Sigmoid colon (tissue), 7 donors: Measurements from ENCODE around the gene KIRREL3. TPM values are rescaled to one million over a fixed set of nuclear protein-coding genes. Genes with fewer than 3 reads are reported as not detected.
A peak's percentile ranks its signal among the peaks of the same experiment; 100 is the strongest.

ENCODE experiments used
- DNase-seq: peaks from one replicate; pipeline ENCODE4 v3.0.0-alpha.2; 2019
- H3K27ac ChIP-seq, 4 donors: fragments of 200-600 bp; sonication (generic); one replicate each; pipeline ENCODE4 v1.5.1; 2016 to 2019; ENCODE audit warnings: mild to moderate bottlenecking in 1 of 4
- H3K27me3 ChIP-seq, 3 donors: fragments of 200-600 bp; sonication (generic); one replicate each; pipeline ENCODE4 v1.5.1; 2019; ENCODE audit warnings: mild to moderate bottlenecking in 1 of 3
- H3K36me3 ChIP-seq, 4 donors: fragments of 200-600 bp; sonication (generic); one replicate each; pipeline ENCODE4 v1.5.1; 2016 to 2019
- H3K4me1 ChIP-seq, 4 donors: fragments of 200-600 bp; sonication (generic); one replicate each; pipeline ENCODE4 v1.5.1; 2017 to 2019
- H3K4me3 ChIP-seq, 4 donors: fragments of 200-600 bp; sonication (generic); one replicate each; pipeline ENCODE4 v1.5.1; 2017 to 2019; ENCODE audit warnings: mild to moderate bottlenecking in 2 of 4, moderate library complexity in 1 of 4
- H3K9me3 ChIP-seq, 4 donors: fragments of 200-600 bp in 3 of 4; sonication (generic) in 3 of 4; one replicate each; pipeline versions ENCODE4 v1.5.1 to v1.6.1; 2013 to 2019
- EP300 ChIP-seq, 4 donors: sonication (generic); formaldehyde crosslinking; IDR thresholded peaks; one replicate each; pipeline ENCODE4 v1.6.1; 2017; ENCODE audit warnings: antibody characterized with exemption in 4 of 4
- POLR2A ChIP-seq, 2 donors: fragments of 450-650 bp; IDR thresholded peaks; one replicate each; pipeline ENCODE4 v1.6.1; 2016; ENCODE audit warnings: antibody characterized with exemption in 2 of 2, mild to moderate bottlenecking in 2 of 2, moderate library complexity in 2 of 2
- POLR2AphosphoS5 ChIP-seq, 4 donors: sonication (generic); formaldehyde crosslinking; IDR thresholded peaks; one replicate each; pipeline ENCODE4 v1.6.1; 2017; ENCODE audit warnings: antibody characterized with exemption in 4 of 4
- WGBS, 2 donors: extraction: QIAGEN DNeasy Blood & Tissue Kit; methylation state at CpG; one replicate each; pipeline ENCODE4 v1.1.7; 2013; 5-methylcytosine and 5-hydroxymethylcytosine counted together
- intact Hi-C: fragments of 100-400 bp; cut with DNase I; formaldehyde crosslinking; loops from one replicate; pipeline ENCODE4 v1.15.1; 2023
- polyA plus RNA-seq, 3 donors: library from polyadenylated mRNA; stranded (reverse); fragments of 200-250 nt; gene quantifications; one replicate each; pipeline ENCODE4 v1.2.3, GENCODE V29; 2013
- total RNA-seq, 4 donors: library from RNA; depleted of rRNA; stranded (reverse); fragments of >200 nt; gene quantifications; one replicate each; pipeline ENCODE4 v1.1.0, GENCODE V29; 2016
- TF ChIP-seq, protein P1 (sequence below), 4 experiments: fragments of 450-650 bp in 3 of 4; fragments of 200-600 bp in 1 of 4; IDR thresholded peaks; one replicate each; pipeline ENCODE4 v1.5.1; 2016 to 2019; ENCODE audit warnings: antibody characterized with exemption in 4 of 4, mild to moderate bottlenecking in 3 of 4, moderate library complexity in 2 of 4
- donor health status: healthy with polysubstance abuse.
- donor health status: Bipolar disorder and iron deficiency.
- donor health status: healthy.

KIRREL3 gene
- total and polyA plus RNA-seq, 7 donors, result under 0.01 to 3.3 (median 1.0) TPM

DNA sequence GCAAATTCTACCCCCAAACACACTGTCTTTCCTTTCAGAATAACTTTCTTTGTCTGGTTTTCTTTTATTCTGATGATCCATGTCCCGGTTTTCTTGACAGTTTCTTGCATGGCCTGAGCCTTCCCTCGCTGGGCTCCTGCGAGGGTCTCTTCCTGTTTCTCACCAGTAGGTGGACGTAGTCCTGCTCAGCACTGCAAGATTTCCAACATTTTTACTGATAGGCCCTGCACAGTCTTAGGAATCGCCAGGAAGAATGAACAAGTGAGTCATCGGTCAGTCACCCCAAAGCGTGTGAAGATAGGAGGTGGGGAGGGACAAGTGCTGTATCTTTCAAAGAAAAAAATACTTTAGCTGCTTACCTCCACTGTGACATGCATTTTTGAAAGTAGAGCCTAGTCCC lies 16.9 kb upstream of the KIRREL3 start:
- no peaks in the 10 kb centered on the region for H3K36me3 ChIP-seq
- WGBS, 2 donors, result 51 to 78% methylated on average over 7 of the region's 7 CpGs
- no peak for DNase-seq
- no peaks in the 10 kb centered on the region for H3K27me3 ChIP-seq
- H3K4me3 ChIP-seq, result no peak overlapping the region
- H3K9me3 ChIP-seq, result no peaks in the 10 kb centered on the region
- intact Hi-C loops, result no loop called here
- no peak overlapping the region for H3K27ac ChIP-seq
- TF ChIP-seq POLR2A (IDR thresholded peaks at IDR 0.05) (no peak), POLR2AphosphoS5 (IDR thresholded peaks at IDR 0.05) (no peak), EP300 (IDR thresholded peaks at IDR 0.05) (no peak)
- TF ChIP-seq, protein P1, sequence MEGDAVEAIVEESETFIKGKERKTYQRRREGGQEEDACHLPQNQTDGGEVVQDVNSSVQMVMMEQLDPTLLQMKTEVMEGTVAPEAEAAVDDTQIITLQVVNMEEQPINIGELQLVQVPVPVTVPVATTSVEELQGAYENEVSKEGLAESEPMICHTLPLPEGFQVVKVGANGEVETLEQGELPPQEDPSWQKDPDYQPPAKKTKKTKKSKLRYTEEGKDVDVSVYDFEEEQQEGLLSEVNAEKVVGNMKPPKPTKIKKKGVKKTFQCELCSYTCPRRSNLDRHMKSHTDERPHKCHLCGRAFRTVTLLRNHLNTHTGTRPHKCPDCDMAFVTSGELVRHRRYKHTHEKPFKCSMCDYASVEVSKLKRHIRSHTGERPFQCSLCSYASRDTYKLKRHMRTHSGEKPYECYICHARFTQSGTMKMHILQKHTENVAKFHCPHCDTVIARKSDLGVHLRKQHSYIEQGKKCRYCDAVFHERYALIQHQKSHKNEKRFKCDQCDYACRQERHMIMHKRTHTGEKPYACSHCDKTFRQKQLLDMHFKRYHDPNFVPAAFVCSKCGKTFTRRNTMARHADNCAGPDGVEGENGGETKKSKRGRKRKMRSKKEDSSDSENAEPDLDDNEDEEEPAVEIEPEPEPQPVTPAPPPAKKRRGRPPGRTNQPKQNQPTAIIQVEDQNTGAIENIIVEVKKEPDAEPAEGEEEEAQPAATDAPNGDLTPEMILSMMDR (IDR thresholded peaks at IDR 0.05), result no peak
- H3K4me1 ChIP-seq, result no peaks in the 10 kb centered on the region

DNA sequence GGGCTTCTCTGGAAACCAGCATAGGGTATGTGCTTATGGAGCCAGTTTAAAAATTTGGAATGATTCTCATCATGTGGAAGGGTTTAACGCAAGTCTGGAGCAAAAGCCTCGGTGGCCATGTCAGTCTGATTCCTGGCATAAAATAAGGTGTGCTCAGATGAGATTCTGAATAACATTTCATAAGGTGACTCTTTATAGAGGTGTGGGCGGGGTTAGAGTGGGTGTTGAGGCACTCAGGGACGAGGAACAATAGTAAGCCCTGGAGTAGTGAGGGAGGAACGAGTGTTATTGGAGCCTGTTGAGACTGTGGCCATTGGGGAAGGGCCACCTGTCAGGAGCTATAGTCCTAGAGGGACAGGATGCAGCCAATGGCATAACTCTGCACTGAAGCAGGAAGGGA lies 13.0 kb upstream of the KIRREL3 start:
- no peak for TF ChIP-seq POLR2AphosphoS5 (IDR thresholded peaks at IDR 0.05)
- TF ChIP-seq, protein P1 (IDR thresholded peaks at IDR 0.05), result no peak
- TF ChIP-seq EP300 (IDR thresholded peaks at IDR 0.05), result no peak
- TF ChIP-seq POLR2A (IDR thresholded peaks at IDR 0.05), result no peak
- Histone ChIP-seq H3K27me3 (no peaks in the 10 kb centered on the region), H3K27ac (no peak overlapping the region), H3K4me1 (no peaks in the 10 kb centered on the region), H3K4me3 (no peak overlapping the region), H3K36me3 (no peaks in the 10 kb centered on the region), H3K9me3 (no peaks in the 10 kb centered on the region)
- DNase-seq, result no peak
- WGBS, 2 donors, result 53 to 73% methylated on average over 5 of the region's 5 CpGs
- intact Hi-C loops, result no loop called here

DNA sequence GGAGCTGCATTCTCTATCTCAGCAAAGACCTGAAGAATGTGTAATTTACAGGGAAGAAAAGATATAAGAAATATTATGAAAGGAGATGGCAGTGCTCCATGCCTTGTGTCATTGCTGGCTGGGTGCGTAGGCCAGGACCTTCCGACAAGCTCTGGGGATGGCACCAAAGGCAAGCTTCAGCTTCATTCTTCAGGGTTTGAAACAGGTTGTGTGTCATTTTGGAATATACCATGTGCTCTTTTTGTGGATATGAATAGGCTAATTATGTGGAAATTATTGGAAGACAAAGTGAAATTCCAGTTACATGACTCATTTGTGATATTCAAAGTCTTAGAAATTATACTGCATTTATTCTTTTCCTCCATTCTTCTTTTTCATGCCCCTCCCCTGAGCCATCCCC lies 5.7 kb upstream of the KIRREL3 start:
- 96 to 97% methylated on average over 2 of the region's 2 CpGs for WGBS, 2 donors
- Histone ChIP-seq H3K36me3 (no peaks in the 10 kb centered on the region), H3K27me3 (peaks cover 11 to 51% (median 26%) of the 10 kb centered on the region in 3 donors), H3K9me3 (no peaks in the 10 kb centered on the region), H3K4me1 (peaks cover 0 to 12% (median 5%) of the 10 kb centered on the region in 4 donors), H3K27ac (no peak overlapping the region), H3K4me3 (no peak overlapping the region)
- DNase-seq, result no peak
- TF ChIP-seq POLR2AphosphoS5 (IDR thresholded peaks at IDR 0.05) (no peak), EP300 (IDR thresholded peaks at IDR 0.05) (no peak), POLR2A (IDR thresholded peaks at IDR 0.05) (no peak)
- TF ChIP-seq, protein P1 (IDR thresholded peaks at IDR 0.05), result no peak
- intact Hi-C loops, result no loop called here

DNA sequence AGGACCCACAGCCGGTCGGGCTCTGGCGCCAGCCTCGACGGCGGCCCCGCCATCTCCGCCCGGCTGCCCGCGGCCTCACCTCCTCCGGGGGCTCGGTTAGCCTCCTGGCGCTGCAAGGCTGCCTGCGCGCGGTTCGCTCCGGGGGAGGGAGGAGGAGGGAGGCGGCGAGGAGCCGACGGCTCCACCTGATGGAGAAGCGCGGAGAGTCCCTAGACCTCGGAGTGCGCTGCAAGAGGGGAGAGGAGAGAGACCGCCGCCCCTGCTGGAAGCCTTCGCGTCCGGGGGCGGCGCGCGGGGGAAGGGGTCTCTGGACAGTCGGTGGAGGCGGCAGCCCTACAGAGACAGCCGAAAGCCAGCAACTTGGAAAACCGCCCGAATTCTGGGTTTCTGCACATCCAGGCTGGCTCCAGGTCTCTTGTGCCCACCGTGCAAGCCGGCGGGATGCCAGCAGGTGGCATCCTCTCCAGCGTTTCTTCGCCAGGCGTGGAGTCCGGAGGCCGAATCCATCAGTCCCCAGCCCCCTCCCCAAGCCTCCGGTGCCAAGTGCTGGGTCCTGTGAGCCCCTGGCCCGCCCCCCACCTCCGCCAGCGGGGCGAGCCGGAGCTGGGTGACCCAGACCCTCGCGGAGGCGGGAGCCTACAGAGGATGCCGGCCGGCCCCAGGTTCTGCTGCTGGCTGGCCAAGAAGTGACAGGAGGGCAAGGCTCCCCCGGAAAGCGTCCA lies 2.9 kb upstream of the KIRREL3 start:
- H3K4me3 ChIP-seq, result peak overlapping the region in 3 of 4 donors; percentile 24 to 27 (median 26)
- WGBS, 2 donors, result 3 to 5% methylated on average over 62 of the region's 62 CpGs
- TF ChIP-seq POLR2A (IDR thresholded peaks at IDR 0.05), result no peak
- no peak for TF ChIP-seq POLR2AphosphoS5 (IDR thresholded peaks at IDR 0.05)
- TF ChIP-seq, protein P1 (IDR thresholded peaks at IDR 0.05), result no peak
- no peak for TF ChIP-seq EP300 (IDR thresholded peaks at IDR 0.05)

More for the DNA sequence above, 2.9 kb upstream of the KIRREL3 start:
- Histone ChIP-seq H3K4me1 (peaks cover 0 to 22% (median 10%) of the 10 kb centered on the region in 4 donors), H3K27ac (no peak overlapping the region), H3K27me3 (peaks cover 16 to 80% (median 44%) of the 10 kb centered on the region in 3 donors), H3K36me3 (no peaks in the 10 kb centered on the region), H3K9me3 (no peaks in the 10 kb centered on the region)
- no peak for DNase-seq
- intact Hi-C loops, result no loop called here
